Measurements from ENCODE around the gene NDUFS2. TPM values are rescaled to one million over a fixed set of nuclear protein-coding genes. Genes with fewer than 3 reads are reported as not detected.
A peak's percentile ranks its signal among the peaks of the same experiment; 100 is the strongest.

Gene NDUFS2
- 100 to 1,000 TPM; 102 to 129 (median 116) TPM for total RNA-seq

DNA sequence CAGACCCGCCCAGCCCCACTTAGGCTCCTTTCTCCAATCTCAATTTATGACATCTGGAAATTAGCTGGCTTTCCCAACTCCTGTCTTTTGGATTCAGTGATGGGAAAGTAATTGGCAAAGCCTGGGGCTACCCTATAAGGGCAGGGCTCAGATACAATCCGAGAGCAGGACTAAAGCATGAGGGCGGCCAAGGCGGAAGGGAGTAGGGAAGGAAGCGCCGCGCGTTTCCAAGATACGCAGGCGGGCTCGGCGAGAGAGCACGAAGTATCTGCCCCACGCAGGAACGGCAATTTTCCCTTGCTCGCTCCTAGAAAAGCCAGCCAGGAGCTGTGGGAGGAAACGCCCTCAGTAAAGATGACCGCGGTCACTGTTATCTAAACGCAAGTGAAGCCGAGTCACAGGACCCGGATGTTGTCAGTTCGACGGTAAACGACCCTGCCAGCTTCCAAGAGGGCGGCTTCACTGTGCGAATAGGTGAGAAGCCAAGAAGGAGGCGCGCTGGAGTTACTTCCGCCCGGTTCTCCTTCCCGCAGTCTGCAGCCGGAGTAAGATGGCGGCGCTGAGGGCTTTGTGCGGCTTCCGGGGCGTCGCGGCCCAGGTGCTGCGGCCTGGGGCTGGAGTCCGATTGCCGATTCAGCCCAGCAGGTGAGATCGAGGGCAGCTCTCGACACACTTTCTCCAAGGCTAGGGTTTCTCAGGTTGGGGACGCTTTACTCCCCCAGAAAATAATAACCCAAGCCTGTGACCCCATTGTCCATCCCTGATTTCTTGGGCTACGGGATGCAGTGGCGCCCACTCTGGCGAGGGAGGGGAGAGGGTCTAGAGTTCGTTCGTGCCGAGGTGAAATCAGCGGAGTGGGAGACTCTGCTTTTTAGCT is at the start of gene NDUFS2:
TSS of gene NDUFS2 (plus strand) at position 532 of the 877 bp plus-strand sequence. CDS start at position 551, 19 bp downstream.
- DNase-seq (ENCODE audit: low spot score in 2 of 2): peak; percentile 96 to 99
- H3K27ac ChIP-seq: peak within 1 kb of the TSS; percentile 97 to 98
- H3K9me3 ChIP-seq: no peaks in the 10 kb centered on the region
- H3K4me3 ChIP-seq: peak within 1 kb of the TSS; percentile 69 to 77 (median 76)
- intact Hi-C loops (cut with DNase I; ENCODE audit: low total_unique reads): no loop called here
- H3K36me3 ChIP-seq: no peaks in the 10 kb centered on the region
- TF ChIP-seq POLR2A (IDR thresholded peaks at IDR 0.05): peak; percentile 62
- peak; percentile 84 to 93 (median 90) for TF ChIP-seq POLR2AphosphoS5 (IDR thresholded peaks at IDR 0.05)
- TF ChIP-seq, protein P1, sequence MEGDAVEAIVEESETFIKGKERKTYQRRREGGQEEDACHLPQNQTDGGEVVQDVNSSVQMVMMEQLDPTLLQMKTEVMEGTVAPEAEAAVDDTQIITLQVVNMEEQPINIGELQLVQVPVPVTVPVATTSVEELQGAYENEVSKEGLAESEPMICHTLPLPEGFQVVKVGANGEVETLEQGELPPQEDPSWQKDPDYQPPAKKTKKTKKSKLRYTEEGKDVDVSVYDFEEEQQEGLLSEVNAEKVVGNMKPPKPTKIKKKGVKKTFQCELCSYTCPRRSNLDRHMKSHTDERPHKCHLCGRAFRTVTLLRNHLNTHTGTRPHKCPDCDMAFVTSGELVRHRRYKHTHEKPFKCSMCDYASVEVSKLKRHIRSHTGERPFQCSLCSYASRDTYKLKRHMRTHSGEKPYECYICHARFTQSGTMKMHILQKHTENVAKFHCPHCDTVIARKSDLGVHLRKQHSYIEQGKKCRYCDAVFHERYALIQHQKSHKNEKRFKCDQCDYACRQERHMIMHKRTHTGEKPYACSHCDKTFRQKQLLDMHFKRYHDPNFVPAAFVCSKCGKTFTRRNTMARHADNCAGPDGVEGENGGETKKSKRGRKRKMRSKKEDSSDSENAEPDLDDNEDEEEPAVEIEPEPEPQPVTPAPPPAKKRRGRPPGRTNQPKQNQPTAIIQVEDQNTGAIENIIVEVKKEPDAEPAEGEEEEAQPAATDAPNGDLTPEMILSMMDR (IDR thresholded peaks at IDR 0.05): peak in 1 of 3 donors; percentile 9
- H3K4me1 ChIP-seq: peaks cover 24% of the 10 kb centered on the region in 2 donors
- H3K27me3 ChIP-seq: no peaks in the 10 kb centered on the region

DNA sequence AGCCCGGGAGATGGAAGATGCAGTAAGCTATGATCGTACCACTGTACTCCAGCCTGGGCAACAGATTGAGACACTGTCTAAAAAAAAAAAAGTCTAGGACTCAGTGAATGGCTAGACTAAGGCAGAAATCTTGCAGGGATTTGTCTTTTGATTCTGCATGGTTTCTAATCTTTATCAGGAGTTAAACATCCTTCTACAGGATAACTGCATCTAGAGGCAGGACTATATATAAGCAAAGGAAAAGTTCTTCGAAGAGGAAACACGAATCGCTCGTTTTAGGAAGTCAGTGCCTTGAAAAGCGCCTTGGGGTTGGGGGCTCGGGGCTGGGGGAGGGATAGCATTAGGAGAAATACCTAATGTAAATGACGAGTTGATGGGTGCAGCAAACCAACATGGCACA is 49.0 kb upstream of the NDUFS2 start:
- Histone ChIP-seq H3K27me3 (no peaks in the 10 kb centered on the region), H3K27ac (peak overlapping the region; percentile 97 to 98), H3K4me3 (peak overlapping the region; percentile 62 to 76 (median 72)), H3K4me1 (peaks cover 0 to 3% of the 10 kb centered on the region in 2 donors), H3K36me3 (no peaks in the 10 kb centered on the region), H3K9me3 (no peaks in the 10 kb centered on the region)
- DNase-seq (ENCODE audit: low spot score in 2 of 2): no peak
- TF ChIP-seq POLR2AphosphoS5 (IDR thresholded peaks at IDR 0.05) (no peak), POLR2A (IDR thresholded peaks at IDR 0.05) (no peak)
- TF ChIP-seq, protein P1 (IDR thresholded peaks at IDR 0.05): no peak
- intact Hi-C loops (cut with DNase I; ENCODE audit: low total_unique reads): no loop called here

DNA sequence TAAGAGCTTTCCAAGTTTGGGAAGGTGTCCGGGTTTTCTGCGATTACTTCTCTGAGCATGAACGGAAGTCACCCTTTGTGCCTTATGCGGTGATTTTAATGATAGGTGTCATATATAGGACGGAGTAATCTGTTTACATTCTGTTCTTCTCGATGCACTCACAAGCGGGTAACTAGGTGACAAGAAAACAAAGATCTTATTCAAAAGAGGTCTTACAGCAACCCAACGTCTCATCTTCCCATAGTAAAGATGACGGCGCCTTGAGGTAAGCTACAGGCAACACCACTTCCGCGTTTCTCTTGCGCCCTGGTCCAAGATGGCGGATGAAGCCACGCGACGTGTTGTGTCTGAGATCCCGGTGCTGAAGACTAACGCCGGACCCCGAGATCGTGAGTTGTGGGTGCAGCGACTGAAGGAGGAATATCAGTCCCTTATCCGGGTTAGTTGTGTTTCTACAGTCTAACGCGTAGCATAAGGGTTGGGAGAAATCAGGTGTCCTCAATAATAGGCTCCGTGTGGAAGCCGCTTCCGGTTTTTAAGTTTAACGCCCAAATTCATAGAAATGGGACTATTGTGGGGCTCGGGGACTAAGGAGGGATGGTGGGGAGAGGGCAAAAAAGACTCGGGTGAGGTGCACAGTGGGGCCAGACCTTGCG is 48.4 kb upstream of the NDUFS2 start, which contains the start of gene UFC1:
TSS of gene UFC1 (plus strand) at position 297 of the 656 bp plus-strand sequence. CDS start at position 317, 20 bp downstream.
- no peaks in the 10 kb centered on the region for H3K9me3 ChIP-seq
- no peaks in the 10 kb centered on the region for H3K27me3 ChIP-seq
- DNase-seq (ENCODE audit: low spot score in 2 of 2): peak; percentile 79 to 81
- H3K27ac ChIP-seq: peak within 1 kb of the TSS; percentile 97 to 98
- H3K4me1 ChIP-seq: peaks cover 0 to 3% of the 10 kb centered on the region in 2 donors
- H3K4me3 ChIP-seq: peak within 1 kb of the TSS; percentile 62 to 76 (median 72)
- intact Hi-C loops (cut with DNase I; ENCODE audit: low total_unique reads): no loop called here
- TF ChIP-seq POLR2AphosphoS5 (IDR thresholded peaks at IDR 0.05): peak; percentile 82 to 86 (median 82)
- TF ChIP-seq, protein P1 (IDR thresholded peaks at IDR 0.05): no peak
- H3K36me3 ChIP-seq: no peaks in the 10 kb centered on the region

DNA sequence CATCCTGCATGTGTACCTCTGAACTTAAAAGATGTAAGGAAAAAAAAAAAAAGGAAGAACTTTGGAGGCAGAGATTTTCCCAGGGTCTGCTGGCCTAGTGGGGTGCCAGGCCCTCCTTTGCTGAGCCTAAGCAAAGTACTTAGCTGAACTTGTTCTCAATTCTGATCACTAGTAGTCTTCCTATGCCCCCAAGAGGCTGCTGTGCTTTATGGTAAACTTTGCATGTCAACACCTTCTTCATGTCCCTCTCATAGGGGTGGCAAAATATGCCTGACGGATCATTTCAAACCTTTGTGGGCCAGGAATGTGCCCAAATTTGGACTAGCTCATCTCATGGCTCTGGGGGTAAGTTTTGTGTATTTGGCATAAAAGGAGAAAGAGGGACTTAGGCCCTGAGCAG is 44.3 kb upstream of the NDUFS2 start:
- Histone ChIP-seq H3K36me3 (no peaks in the 10 kb centered on the region), H3K27me3 (no peaks in the 10 kb centered on the region), H3K9me3 (no peaks in the 10 kb centered on the region), H3K27ac (no peak overlapping the region), H3K4me3 (no peak overlapping the region), H3K4me1 (peaks cover 7 to 14% of the 10 kb centered on the region in 2 donors)
- intact Hi-C loops (cut with DNase I; ENCODE audit: low total_unique reads): no loop called here
- DNase-seq (ENCODE audit: low spot score in 2 of 2): no peak
- no peak for TF ChIP-seq POLR2AphosphoS5 (IDR thresholded peaks at IDR 0.05)
- TF ChIP-seq, protein P1 (IDR thresholded peaks at IDR 0.05): no peak
- no peak for TF ChIP-seq POLR2A (IDR thresholded peaks at IDR 0.05)

Data from breast epithelium (tissue), 4 donors.